GM21367 (cell line): Measurements from ENCODE around the gene CRLF1.
"Not testable (repeated sequence)": the region's sequence is repeated elsewhere in the genome, so short reads cannot be mapped to it uniquely, and the experiment has no call there.

ENCODE experiments used
- ATAC-seq: cut with Tn5 transposase; IDR thresholded peaks from one replicate; pipeline ENCODE4 v1.9.1; 2021; ENCODE audit not compliant: unreplicated experiment

The CRLF1 gene

GRCh38 chr19:18609717-18610051 is 3.1 kb upstream of the CRLF1 start:
- ATAC-seq: no peak

DNA sequence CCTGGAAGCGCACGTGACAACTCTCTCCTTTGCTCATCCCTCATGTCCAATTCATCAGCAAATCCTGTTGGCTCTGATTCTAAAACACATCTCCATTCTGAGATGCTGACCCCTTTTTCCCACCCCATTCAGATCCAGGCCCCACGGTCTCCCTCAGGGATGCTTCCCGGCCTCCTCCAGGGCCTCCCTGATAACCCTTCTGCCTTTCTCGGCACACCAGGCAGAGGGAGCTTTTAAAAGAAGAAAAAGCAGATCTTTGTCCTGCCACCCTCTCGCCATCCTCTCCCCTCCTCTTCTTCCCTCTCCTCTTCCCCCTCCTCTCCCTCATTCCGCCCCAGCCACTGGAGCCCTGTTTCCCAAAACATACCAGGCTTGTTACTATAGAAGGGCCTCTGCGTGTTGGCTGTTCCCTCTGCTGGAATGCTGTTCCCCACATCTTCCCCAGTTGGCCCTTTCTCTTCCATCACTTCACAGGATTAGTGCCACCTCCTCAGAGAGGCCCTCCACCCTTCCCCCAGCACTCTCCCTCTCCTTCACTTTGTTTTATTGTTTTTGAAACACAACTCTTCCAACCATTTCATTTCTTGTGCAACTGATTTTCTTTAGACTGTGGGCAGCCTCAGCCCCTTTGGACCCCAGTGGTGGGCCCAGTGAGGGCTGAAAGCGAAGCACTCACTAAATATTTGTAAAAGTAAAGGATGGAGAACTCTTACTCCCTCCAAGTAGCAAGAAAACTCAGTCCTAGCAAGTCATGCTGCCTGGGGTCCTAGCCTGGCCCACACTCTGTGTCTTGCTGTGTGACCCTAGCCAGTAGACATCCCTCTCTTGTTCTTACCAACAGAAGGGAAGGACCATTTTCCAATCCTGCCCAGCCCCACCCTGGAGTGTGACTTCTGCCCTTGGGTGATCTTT is 2.5 kb upstream of the CRLF1 start:
- ATAC-seq: no peak

- ATAC-seq: no peak
These were observed 1.7 kb upstream of the CRLF1 start for GRCh38 chr19:18608102-18608804.

DNA sequence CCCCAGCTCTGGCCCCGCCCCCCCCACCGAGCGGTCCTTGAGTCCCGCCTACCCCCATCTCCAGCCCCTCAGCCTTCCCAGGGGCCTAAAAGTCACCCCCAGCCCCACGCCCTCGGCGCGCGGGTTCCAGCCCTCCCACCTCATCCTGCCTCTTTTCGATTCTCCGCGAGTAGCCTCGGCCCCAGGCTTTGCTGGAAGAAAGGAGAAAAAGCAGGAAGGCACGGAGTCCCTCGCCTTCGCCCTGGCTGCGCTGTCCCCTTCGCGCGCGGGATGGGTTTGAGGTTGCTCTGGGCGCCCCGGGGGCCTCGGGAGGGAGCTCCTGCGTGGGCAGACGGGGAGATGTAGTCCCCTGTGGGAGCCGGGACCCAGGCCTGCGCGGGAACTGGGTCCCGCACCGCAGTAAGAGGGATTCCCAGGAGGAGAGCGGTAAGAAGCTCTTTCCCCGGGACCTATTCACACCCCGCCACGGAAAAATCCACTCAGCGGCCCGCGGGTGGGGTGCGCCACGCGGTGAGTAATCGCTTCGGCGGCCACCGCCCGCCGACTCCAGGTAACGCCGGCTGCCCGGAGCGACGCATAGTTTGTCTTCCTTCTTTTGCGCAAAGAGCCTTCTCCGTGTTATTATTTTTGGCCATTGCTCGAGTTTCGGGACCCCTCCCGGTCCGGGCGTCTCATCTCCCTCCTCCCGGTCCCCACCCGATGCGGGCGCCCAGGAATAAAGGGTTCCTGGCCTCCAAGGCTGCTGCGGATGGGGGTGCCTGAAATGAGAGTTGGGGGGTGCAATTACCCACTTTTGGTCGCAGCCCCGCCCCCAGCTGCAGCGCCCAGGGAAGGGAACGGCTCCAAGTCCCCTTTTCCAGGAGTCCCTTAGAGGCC is 865 bp upstream of the CRLF1 start:
- ATAC-seq: no peak

GRCh38 chr19:18605546-18606280 is 886 bp downstream of the CRLF1 start:
- ATAC-seq: no peak

DNA sequence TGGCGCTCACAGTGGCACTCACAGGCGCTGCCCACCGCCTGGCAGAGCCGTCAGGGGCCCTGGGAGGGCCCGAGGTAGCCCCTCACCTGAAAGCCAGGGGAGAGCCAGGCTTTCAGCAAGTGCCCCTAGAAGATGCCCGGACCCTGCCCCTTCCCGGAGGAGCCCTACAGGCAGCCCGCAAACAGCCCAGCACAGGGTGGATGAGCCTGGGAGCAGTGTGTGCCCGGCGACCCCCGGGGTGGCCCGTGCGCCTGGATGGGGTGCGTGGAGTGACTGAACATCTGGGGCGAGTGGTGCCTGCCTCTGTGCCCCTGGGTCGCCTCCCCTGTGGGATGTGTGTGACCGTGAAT is 1.4 kb downstream of the CRLF1 start:
- no peak for ATAC-seq

DNA sequence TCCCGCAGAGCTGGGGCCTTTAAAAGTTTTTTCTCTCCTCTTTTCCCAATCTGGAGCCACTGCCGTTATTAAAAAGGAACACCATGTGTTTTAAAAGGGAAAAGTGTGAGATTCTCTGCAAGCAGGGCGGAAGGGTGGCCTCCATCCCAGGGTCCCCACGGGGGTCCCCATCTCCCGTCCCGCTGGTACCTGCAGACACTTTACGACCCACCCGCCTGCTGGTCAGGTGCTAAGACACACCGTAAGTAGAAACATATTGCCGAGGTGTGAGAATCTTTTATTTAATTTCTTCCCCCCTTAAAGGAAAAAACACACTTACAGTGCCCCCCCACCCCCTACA is 1.8 kb downstream of the CRLF1 start:
- no peak for ATAC-seq

DNA sequence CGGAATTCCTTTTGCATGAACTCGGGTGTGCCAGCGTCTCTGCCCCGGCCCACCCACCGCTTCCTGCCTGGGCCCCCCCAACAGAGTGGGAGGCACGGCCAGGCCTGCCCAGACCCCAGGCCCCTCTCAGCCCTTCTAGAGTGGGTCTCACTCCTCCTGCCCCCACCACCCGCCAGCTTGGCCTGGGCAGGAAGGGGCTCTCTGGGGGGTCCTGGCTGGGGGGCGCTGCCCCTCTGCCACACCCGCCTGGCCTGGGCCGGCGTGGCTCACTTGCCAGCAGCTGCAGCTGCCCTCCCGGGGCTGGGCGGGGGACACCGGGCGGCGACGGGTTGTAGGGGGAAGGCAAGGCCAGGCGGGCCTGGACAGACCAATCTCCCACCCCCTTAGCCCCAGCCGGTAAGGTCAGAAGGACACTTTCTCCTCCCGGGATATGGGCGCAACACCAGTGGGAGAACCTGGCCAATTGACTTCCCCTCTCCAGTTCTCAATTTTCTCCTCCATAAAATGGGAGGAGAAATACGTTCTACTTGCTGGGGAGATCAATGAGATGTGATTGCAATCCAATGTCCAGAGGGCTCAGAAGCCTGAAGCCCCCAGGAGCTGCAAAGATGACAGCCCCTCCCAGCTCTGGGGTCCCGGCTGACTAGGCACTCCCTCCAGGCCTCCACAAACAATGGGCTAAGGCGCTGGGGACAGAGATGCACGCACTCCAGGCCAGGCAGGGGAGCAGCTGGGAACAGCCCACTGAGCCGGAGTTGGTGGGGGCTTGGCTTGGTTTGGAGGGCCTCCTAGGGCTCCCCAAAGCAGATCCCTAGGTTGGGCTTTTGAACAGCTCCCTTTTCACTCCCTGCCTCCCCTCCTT is 2.4 kb downstream of the CRLF1 start:
- no peak for ATAC-seq

DNA sequence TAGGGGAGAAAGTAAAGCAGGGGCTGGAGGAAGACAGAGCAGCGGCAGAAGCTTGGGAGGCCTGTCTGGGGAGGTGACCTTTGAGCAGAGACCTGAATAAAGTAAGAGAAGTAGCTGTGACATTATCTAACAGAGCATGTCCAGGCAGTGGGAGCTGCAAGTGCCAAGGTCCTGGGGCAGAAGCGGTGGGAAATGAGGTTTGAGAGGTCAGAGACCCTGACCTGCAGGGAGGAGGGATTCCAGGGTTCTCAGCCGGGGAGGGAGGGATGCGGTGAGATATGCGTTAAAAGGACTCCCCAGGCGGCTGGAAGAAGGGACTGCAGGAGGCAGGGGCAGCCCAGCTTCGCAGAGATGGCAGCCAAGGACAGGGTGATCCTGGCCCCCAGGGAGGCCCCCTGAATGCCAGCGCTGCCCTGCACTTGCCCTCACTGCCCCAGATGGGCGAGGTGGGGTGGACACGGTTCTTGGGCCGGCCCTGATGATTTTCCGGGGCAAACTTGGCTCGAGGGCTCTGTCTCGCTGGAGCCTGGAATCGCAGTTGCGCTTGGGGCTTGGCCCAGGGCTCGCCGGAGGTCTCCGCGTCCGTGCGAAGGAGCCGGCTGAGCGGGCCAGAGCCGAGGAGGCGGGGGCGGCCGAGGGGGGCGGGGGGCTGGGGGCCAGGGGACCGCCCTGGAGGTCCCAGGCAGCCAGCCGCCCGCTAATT is 3.2 kb downstream of the CRLF1 start:
- ATAC-seq: no peak

DNA sequence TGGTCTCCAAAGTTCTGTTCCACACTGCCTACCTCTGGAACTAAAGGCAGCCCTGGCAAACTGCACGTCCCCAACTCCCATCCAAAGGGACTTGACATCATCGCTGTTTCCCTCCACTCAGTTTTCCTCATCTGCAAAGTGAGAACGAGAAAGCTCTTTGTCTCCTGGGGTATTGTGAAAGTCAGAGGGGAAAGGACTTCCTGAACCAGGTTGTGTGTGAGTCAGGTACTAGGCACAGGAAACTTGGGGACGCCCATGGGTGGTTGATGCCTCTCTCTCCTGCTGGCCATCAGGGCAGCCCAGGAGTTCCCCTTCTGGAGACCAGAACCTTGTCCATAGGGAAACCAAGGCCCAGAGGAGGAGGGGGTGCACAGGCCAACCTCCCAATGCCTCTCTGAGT is 4.7 kb downstream of the CRLF1 start:
- no peak for ATAC-seq

DNA sequence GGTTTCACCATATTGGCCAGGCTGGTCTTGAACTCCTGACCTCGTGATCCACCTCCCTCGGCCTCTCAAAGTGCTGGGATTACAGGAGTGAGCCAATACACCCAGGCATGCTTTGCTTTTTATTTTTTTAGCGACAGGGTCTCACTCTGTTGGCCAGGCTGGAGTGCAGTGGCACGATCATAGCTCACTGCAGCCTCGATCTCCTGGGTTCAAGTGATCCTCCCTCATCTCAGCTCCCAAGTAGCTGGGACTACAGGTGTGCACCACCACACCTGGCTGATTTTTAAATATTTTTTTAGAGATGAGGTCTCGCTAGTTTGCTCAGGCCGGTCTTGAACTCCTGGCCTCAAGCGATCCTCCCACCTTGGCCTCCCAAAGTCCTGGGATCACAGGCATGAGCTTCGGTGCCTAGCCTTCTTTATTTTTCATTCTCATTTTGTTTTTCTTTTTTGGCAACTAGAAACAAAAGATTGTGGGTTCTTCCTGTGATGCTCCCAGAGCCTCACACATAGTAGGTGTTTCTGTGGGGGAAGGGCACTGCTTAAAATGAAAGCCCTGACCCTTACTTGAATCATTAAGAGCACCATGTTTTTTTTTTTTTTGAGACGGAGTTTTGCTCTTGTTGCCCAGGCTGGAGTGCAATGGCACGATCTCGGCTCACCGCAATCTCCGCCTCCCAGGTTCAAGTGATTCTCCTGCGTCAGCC is 5.8 kb downstream of the CRLF1 start:
- ATAC-seq: not testable (repeated sequence)

DNA sequence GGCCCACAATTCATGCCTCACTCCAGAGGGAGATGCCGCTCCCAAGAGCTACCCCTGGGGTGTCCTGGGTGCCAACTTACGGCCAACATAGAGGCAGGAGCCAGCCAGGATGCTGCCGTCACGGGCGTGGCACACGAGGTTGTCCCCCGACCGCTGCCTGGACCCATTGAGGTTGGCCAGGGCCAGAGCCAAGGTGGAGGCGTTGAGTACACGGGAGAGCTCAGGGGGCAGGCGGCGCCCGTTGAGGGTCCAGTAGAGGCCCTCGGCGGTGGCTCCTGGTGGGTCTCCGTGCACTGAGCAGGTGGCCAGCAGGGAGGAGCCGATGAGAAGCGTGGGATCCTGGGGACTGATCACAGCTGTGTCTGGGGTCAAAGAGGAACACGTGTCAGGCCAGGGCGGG is 7.1 kb downstream of the CRLF1 start:
- ATAC-seq: no peak

DNA sequence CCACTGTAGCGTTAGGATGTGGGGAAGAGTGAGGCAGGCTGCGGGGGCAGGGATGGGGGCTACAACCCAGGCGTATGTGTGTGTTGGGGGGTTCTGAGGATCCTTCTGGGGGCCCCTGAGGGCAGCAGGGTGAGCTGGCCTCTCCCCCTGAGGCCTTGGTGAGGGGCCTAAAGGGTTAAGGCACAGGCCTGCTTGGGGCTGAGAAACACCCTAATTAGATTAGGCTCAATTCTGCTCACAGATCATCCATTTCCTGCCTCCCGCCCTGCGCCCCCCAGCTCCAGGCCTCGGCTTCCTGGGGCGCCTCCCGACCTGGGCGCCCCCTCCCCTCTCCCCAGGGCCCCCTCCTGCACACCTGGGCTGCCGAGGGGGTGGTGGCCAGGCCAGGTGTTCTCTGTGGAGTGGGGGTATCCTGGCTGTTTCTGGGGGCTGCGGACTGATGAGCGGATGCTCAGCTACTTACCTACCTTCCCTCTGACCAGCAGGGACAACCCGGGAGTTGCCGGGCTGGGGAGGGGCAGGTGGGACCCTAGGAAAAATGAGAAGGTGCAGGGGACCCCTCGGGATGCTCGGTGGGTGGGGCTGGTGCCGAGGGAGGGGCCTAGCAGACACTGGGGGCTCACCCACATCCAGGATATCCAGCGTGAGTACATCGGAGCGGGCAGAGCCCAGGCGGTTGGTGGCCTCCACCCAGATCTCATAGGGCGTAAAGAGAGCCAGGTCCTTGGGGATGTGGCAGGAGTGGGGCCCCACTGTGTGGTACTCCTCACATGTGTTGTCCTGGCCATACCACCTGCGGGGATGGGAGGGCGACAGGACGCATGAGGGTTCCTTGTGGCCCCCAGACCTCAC is 8.6 kb downstream of the CRLF1 start:
- ATAC-seq: no peak

- no peak for ATAC-seq
These were observed 9.8 kb downstream of the CRLF1 start for GRCh38 chr19:18596752-18597157.

- ATAC-seq: no peak
These were observed 11.1 kb downstream of the CRLF1 start for GRCh38 chr19:18595475-18595874.

DNA sequence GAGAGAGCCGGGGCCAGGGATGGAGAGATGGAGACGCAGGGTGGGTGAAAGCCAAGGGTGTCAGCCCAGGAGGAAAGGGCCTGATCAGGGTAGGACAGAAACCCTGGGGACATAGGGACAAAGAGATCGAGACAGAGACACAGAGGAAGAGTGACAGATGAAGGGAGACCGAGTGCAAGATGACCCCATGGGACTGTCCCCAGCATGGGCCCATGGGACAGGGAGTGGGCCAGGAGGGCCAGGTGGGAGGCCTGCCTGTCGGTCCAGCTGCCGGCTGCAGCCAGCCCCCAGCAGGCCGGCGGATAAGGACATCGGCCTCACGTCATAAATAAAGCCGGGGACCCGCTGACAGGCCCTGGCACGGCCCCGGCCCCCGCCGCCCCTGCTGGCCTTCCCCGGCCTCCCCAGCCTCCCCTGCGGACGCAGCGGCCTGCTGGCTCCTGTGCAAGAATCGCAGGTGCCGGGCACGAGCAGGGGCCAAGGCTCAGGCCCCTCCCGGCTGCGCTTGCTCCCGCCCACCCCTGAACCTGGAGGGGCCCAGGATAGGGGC is 11.7 kb downstream of the CRLF1 start:
- no peak for ATAC-seq

- ATAC-seq: no peak
These were observed 12.3 kb downstream of the CRLF1 start for GRCh38 chr19:18594096-18594823.
